Measurements from ENCODE around the gene GFI1B.

The GFI1B gene

GRCh38 chr9:133005957-133006356, 27.5 kb downstream of the GFI1B start:
- H4K8ac ChIP-seq (ENCODE audit: low read depth, low read length), result no peak overlapping the region
- H3K27me3 ChIP-seq (ENCODE audit: insufficient read depth, low read length, poor library complexity), result no peaks in the 10 kb centered on the region
- DNase-seq, result no peak
- no peak overlapping the region for H2BK120ac ChIP-seq (ENCODE audit: low read depth, low read length)
- H3K79me1 ChIP-seq (ENCODE audit: low read length), result no peaks in the 10 kb centered on the region
- no peak overlapping the region for H3K4me2 ChIP-seq (ENCODE audit: low read length)
- H3K36me3 ChIP-seq (ENCODE audit: control insufficient read depth, insufficient read depth, low read length), result no peaks in the 10 kb centered on the region
- H2BK5ac ChIP-seq (ENCODE audit: low read length), result no peak overlapping the region
- no peak overlapping the region for H3K9ac ChIP-seq (ENCODE audit: low read length)
- no peak overlapping the region for H3K4ac ChIP-seq (ENCODE audit: low read depth, low read length)
- H3K4me3 ChIP-seq (ENCODE audit: low read length), result no peak overlapping the region
- H3K4me1 ChIP-seq (ENCODE audit: control insufficient read depth, low read depth, low read length), result peaks cover 11% of the 10 kb centered on the region
- no peak overlapping the region for H2AK5ac ChIP-seq (ENCODE audit: low read length)
- H3K27ac ChIP-seq (ENCODE audit: low read depth, low read length), result no peak overlapping the region
- no peaks in the 10 kb centered on the region for H3K79me2 ChIP-seq (ENCODE audit: control insufficient read depth, insufficient read depth, low read length)
- WGBS (ENCODE audit: extremely low coverage, insufficient coverage, low lambda C conversion rate), result no CpG with 5 or more reads among the region's 3 CpGs
- H3K23ac ChIP-seq (ENCODE audit: low read length), result no peak overlapping the region
- H3K18ac ChIP-seq (ENCODE audit: low read length), result no peak overlapping the region
- no peak overlapping the region for H4K5ac ChIP-seq (ENCODE audit: low read length)
- no peak overlapping the region for H3K56ac ChIP-seq (ENCODE audit: low read length)
- H2BK15ac ChIP-seq (replicated peaks; ENCODE audit: low read depth), result no peak overlapping the region

GRCh38 chr9:133006731-133007352, 28.3 kb downstream of the GFI1B start:
- Histone ChIP-seq H3K27ac (ENCODE audit: low read depth, low read length) (no peak overlapping the region), H2BK5ac (ENCODE audit: low read length) (no peak overlapping the region), H2AK5ac (ENCODE audit: low read length) (no peak overlapping the region), H2BK120ac (ENCODE audit: low read depth, low read length) (no peak overlapping the region), H3K79me2 (ENCODE audit: control insufficient read depth, insufficient read depth, low read length) (no peaks in the 10 kb centered on the region), H3K56ac (ENCODE audit: low read length) (no peak overlapping the region), H3K18ac (ENCODE audit: low read length) (no peak overlapping the region), H3K4ac (ENCODE audit: low read depth, low read length) (no peak overlapping the region), H4K8ac (ENCODE audit: low read depth, low read length) (no peak overlapping the region), H2BK15ac (replicated peaks; ENCODE audit: low read depth) (no peak overlapping the region), H4K5ac (ENCODE audit: low read length) (no peak overlapping the region), H3K4me2 (ENCODE audit: low read length) (no peak overlapping the region), H3K23ac (ENCODE audit: low read length) (no peak overlapping the region), H3K4me3 (ENCODE audit: low read length) (no peak overlapping the region), H3K27me3 (ENCODE audit: insufficient read depth, low read length, poor library complexity) (no peaks in the 10 kb centered on the region), H3K4me1 (ENCODE audit: control insufficient read depth, low read depth, low read length) (peaks cover 11% of the 10 kb centered on the region), H3K36me3 (ENCODE audit: control insufficient read depth, insufficient read depth, low read length) (no peaks in the 10 kb centered on the region), H3K79me1 (ENCODE audit: low read length) (no peaks in the 10 kb centered on the region), H3K9ac (ENCODE audit: low read length) (no peak overlapping the region)
- DNase-seq, result no peak
- WGBS (ENCODE audit: extremely low coverage, insufficient coverage, low lambda C conversion rate), result no CpG with 5 or more reads among the region's 5 CpGs

- Histone ChIP-seq H2BK5ac (ENCODE audit: low read length) (no peak overlapping the region), H3K27me3 (ENCODE audit: insufficient read depth, low read length, poor library complexity) (no peaks in the 10 kb centered on the region), H3K9ac (ENCODE audit: low read length) (no peak overlapping the region), H4K5ac (ENCODE audit: low read length) (no peak overlapping the region), H3K4me3 (ENCODE audit: low read length) (no peak overlapping the region), H4K8ac (ENCODE audit: low read depth, low read length) (no peak overlapping the region), H3K36me3 (ENCODE audit: control insufficient read depth, insufficient read depth, low read length) (no peaks in the 10 kb centered on the region), H3K18ac (ENCODE audit: low read length) (no peak overlapping the region), H3K4me2 (ENCODE audit: low read length) (no peak overlapping the region), H2BK120ac (ENCODE audit: low read depth, low read length) (no peak overlapping the region), H3K79me2 (ENCODE audit: control insufficient read depth, insufficient read depth, low read length) (no peaks in the 10 kb centered on the region), H2AK5ac (ENCODE audit: low read length) (no peak overlapping the region), H2BK15ac (replicated peaks; ENCODE audit: low read depth) (no peak overlapping the region), H3K4me1 (ENCODE audit: control insufficient read depth, low read depth, low read length) (peaks cover 8% of the 10 kb centered on the region), H3K4ac (ENCODE audit: low read depth, low read length) (no peak overlapping the region), H3K23ac (ENCODE audit: low read length) (no peak overlapping the region), H3K27ac (ENCODE audit: low read depth, low read length) (no peak overlapping the region), H3K56ac (ENCODE audit: low read length) (no peak overlapping the region), H3K79me1 (ENCODE audit: low read length) (no peaks in the 10 kb centered on the region)
- WGBS (ENCODE audit: extremely low coverage, insufficient coverage, low lambda C conversion rate), result no CpG with 5 or more reads among the region's 7 CpGs
- no peak for DNase-seq
These were observed 29.9 kb downstream of the GFI1B start for GRCh38 chr9:133008406-133008805.

- no peaks in the 10 kb centered on the region for H3K27me3 ChIP-seq (ENCODE audit: insufficient read depth, low read length, poor library complexity)
- no peak for DNase-seq
- H3K27ac ChIP-seq (ENCODE audit: low read depth, low read length), result no peak overlapping the region
- H3K4me2 ChIP-seq (ENCODE audit: low read length), result no peak overlapping the region
- H3K4me3 ChIP-seq (ENCODE audit: low read length), result no peak overlapping the region
- no CpG with 5 or more reads among the region's 2 CpGs for WGBS (ENCODE audit: extremely low coverage, insufficient coverage, low lambda C conversion rate)
- no peaks in the 10 kb centered on the region for H3K79me2 ChIP-seq (ENCODE audit: control insufficient read depth, insufficient read depth, low read length)
- no peak overlapping the region for H2BK120ac ChIP-seq (ENCODE audit: low read depth, low read length)
- no peaks in the 10 kb centered on the region for H3K36me3 ChIP-seq (ENCODE audit: control insufficient read depth, insufficient read depth, low read length)
- H4K8ac ChIP-seq (ENCODE audit: low read depth, low read length), result no peak overlapping the region
- no peak overlapping the region for H3K9ac ChIP-seq (ENCODE audit: low read length)
- H3K23ac ChIP-seq (ENCODE audit: low read length), result no peak overlapping the region
- no peaks in the 10 kb centered on the region for H3K79me1 ChIP-seq (ENCODE audit: low read length)
- no peak overlapping the region for H3K18ac ChIP-seq (ENCODE audit: low read length)
- H4K5ac ChIP-seq (ENCODE audit: low read length), result no peak overlapping the region
- H3K4me1 ChIP-seq (ENCODE audit: control insufficient read depth, low read depth, low read length), result peaks cover 4% of the 10 kb centered on the region
- H2BK15ac ChIP-seq (replicated peaks; ENCODE audit: low read depth), result no peak overlapping the region
- H2AK5ac ChIP-seq (ENCODE audit: low read length), result no peak overlapping the region
- H2BK5ac ChIP-seq (ENCODE audit: low read length), result no peak overlapping the region
- H3K4ac ChIP-seq (ENCODE audit: low read depth, low read length), result no peak overlapping the region
- H3K56ac ChIP-seq (ENCODE audit: low read length), result no peak overlapping the region
These were observed 30.3 kb downstream of the GFI1B start for GRCh38 chr9:133008824-133009223.

- Histone ChIP-seq H3K4ac (ENCODE audit: low read depth, low read length) (no peak overlapping the region), H3K23ac (ENCODE audit: low read length) (no peak overlapping the region), H3K79me1 (ENCODE audit: low read length) (no peaks in the 10 kb centered on the region), H3K4me3 (ENCODE audit: low read length) (no peak overlapping the region), H2AK5ac (ENCODE audit: low read length) (no peak overlapping the region), H2BK15ac (replicated peaks; ENCODE audit: low read depth) (no peak overlapping the region), H3K27ac (ENCODE audit: low read depth, low read length) (no peak overlapping the region), H3K4me2 (ENCODE audit: low read length) (no peak overlapping the region), H3K27me3 (ENCODE audit: insufficient read depth, low read length, poor library complexity) (no peaks in the 10 kb centered on the region), H4K5ac (ENCODE audit: low read length) (no peak overlapping the region), H4K8ac (ENCODE audit: low read depth, low read length) (no peak overlapping the region), H2BK5ac (ENCODE audit: low read length) (no peak overlapping the region), H2BK120ac (ENCODE audit: low read depth, low read length) (no peak overlapping the region), H3K9ac (ENCODE audit: low read length) (no peak overlapping the region), H3K18ac (ENCODE audit: low read length) (no peak overlapping the region), H3K36me3 (ENCODE audit: control insufficient read depth, insufficient read depth, low read length) (no peaks in the 10 kb centered on the region), H3K56ac (ENCODE audit: low read length) (no peak overlapping the region), H3K79me2 (ENCODE audit: control insufficient read depth, insufficient read depth, low read length) (no peaks in the 10 kb centered on the region), H3K4me1 (ENCODE audit: control insufficient read depth, low read depth, low read length) (no peaks in the 10 kb centered on the region)
- WGBS (ENCODE audit: extremely low coverage, insufficient coverage, low lambda C conversion rate), result no CpG with 5 or more reads among the region's 5 CpGs
- DNase-seq, result no peak
These were observed 31.6 kb downstream of the GFI1B start for GRCh38 chr9:133009906-133010582.

- H3K56ac ChIP-seq (ENCODE audit: low read length), result no peak overlapping the region
These were observed 36.2 kb downstream of the GFI1B start for GRCh38 chr9:133014696-133015095.

More at GRCh38 chr9:133014696-133015095, 36.2 kb downstream of the GFI1B start:
- H2AK5ac ChIP-seq (ENCODE audit: low read length), result no peak overlapping the region
- H4K8ac ChIP-seq (ENCODE audit: low read depth, low read length), result no peak overlapping the region
- H3K79me1 ChIP-seq (ENCODE audit: low read length), result no peaks in the 10 kb centered on the region
- H2BK120ac ChIP-seq (ENCODE audit: low read depth, low read length), result no peak overlapping the region
- H2BK5ac ChIP-seq (ENCODE audit: low read length), result no peak overlapping the region
- H3K36me3 ChIP-seq (ENCODE audit: control insufficient read depth, insufficient read depth, low read length), result no peaks in the 10 kb centered on the region
- WGBS (ENCODE audit: extremely low coverage, insufficient coverage, low lambda C conversion rate), result no CpG with 5 or more reads among the region's 5 CpGs
- no peak overlapping the region for H3K18ac ChIP-seq (ENCODE audit: low read length)
- H3K27ac ChIP-seq (ENCODE audit: low read depth, low read length), result no peak overlapping the region
- H3K79me2 ChIP-seq (ENCODE audit: control insufficient read depth, insufficient read depth, low read length), result no peaks in the 10 kb centered on the region
- H3K27me3 ChIP-seq (ENCODE audit: insufficient read depth, low read length, poor library complexity), result no peaks in the 10 kb centered on the region
- no peak overlapping the region for H4K5ac ChIP-seq (ENCODE audit: low read length)
- H3K4me2 ChIP-seq (ENCODE audit: low read length), result no peak overlapping the region
- no peak overlapping the region for H3K9ac ChIP-seq (ENCODE audit: low read length)
- no peak overlapping the region for H3K4me3 ChIP-seq (ENCODE audit: low read length)
- no peaks in the 10 kb centered on the region for H3K4me1 ChIP-seq (ENCODE audit: control insufficient read depth, low read depth, low read length)
- no peak for DNase-seq
- no peak overlapping the region for H3K23ac ChIP-seq (ENCODE audit: low read length)
- no peak overlapping the region for H3K4ac ChIP-seq (ENCODE audit: low read depth, low read length)
- no peak overlapping the region for H2BK15ac ChIP-seq (replicated peaks; ENCODE audit: low read depth)
